A549 (cell line): Measurements from ENCODE around the gene CHPF. TPM values are rescaled to one million over a fixed set of nuclear protein-coding genes. Genes with fewer than 3 reads are reported as not detected.

Experiments
- ATAC-seq, 2 experiments: fragments of 200-7000 bp in 1 of 2; fragments of >200 bp in 1 of 2; cut with Nextera tagmentation in 1 of 2; cut with Tn5 transposase in 1 of 2; 3 replicates each; pipeline versions ENCODE4 v1.8.0 to v1.9.1; 2018 to 2020; ENCODE audit warnings: mild to moderate bottlenecking in 1 of 2, moderate library complexity in 1 of 2
- CTCF ChIA-PET: fragments of 300-600 bp; sonication (Branson Sonifier 250); formaldehyde crosslinking; extraction: SDS; loops from one replicate; lab custom pipeline; 2021; ENCODE audit warnings: antibody characterized with exemption, inconsistent platforms; lab: Yijun Ruan, JAX
- POLR2A ChIA-PET: fragments of 350-600 bp; formaldehyde crosslinking; extraction: SDS; loops from one replicate; lab custom pipeline; 2021; ENCODE audit warnings: antibody characterized with exemption, inconsistent platforms; lab: Yijun Ruan, JAX
- DNase-seq, 2 experiments: peaks; one replicate each; pipeline versions ENCODE4 v3.0.0 to v3.0.0-alpha.2; 2011 to 2016; ENCODE audit warnings: low read depth in 1 of 2, low spot score in 1 of 2
- FAIRE-seq: peaks from 2 replicates; lab custom pipeline; 2011; peaks lifted over from hg19 to GRCh38; lab: Jason Lieb, UNC
- H3K27ac ChIP-seq, 2 experiments: fragments of >200 bp; sonication (Bioruptor Twin); formaldehyde crosslinking; 3 replicates each; pipeline ENCODE4 v1.5.1; 2016 to 2017
- H3K4me1 ChIP-seq: fragments of >200 bp; sonication (Bioruptor Twin); formaldehyde crosslinking; 3 replicates; pipeline ENCODE4 v1.6.1; 2016
- H3K4me2 ChIP-seq: fragments of >200 bp; sonication (Bioruptor Twin); formaldehyde crosslinking; 3 replicates; pipeline ENCODE4 v1.6.1; 2016
- H3K4me3 ChIP-seq: fragments of >200 bp; sonication (Bioruptor Twin); formaldehyde crosslinking; 3 replicates; pipeline ENCODE4 v1.5.1; 2016
- H3K9me3 ChIP-seq: fragments of >200 bp; sonication (Bioruptor Twin); formaldehyde crosslinking; 3 replicates; pipeline ENCODE4 v1.6.1; 2016
- CEBPB ChIP-seq, 2 experiments: fragments of >200 bp in 1 of 2; sonication (Bioruptor Twin) in 1 of 2; formaldehyde crosslinking in 1 of 2; IDR thresholded peaks; 2 replicates each; pipeline ENCODE4 v1.6.1; 2012 to 2016
- CHD4 ChIP-seq: fragments of 200-600 bp; sonication (generic); IDR thresholded peaks from 2 replicates; pipeline ENCODE4 v1.6.1; 2016; ENCODE audit warnings: antibody characterized with exemption, mild to moderate bottlenecking, borderline replicate concordance
- E2F6 ChIP-seq: IDR thresholded peaks from 2 replicates; pipeline ENCODE4 v1.6.1; 2012; ENCODE audit warnings: low read depth, borderline replicate concordance
- EP300 ChIP-seq, 2 experiments: fragments of >200 bp; sonication (Bioruptor Twin); formaldehyde crosslinking; IDR thresholded peaks; 2 replicates in 1 of 2; 3 replicates in 1 of 2; pipeline ENCODE4 v1.6.1; 2016 to 2017
- ESRRA ChIP-seq: fragments of 150-350 bp; IDR thresholded peaks from 2 replicates; pipeline ENCODE4 v1.6.1; 2014; ENCODE audit warnings: mild to moderate bottlenecking, low read length, borderline replicate concordance
- FOSB ChIP-seq: fragments of 250-450 bp; sonication (Bioruptor Pico); IDR thresholded peaks from 2 replicates; pipeline ENCODE4 v1.5.0; 2020; ENCODE audit warnings: mild to moderate bottlenecking, moderate library complexity
- FOXS1 ChIP-seq: fragments of 250-450 bp; sonication (Bioruptor Pico); IDR thresholded peaks from 2 replicates; pipeline ENCODE4 v1.5.0; 2020; ENCODE audit warnings: mild to moderate bottlenecking, moderate library complexity
- HEYL ChIP-seq: fragments of 250-450 bp; sonication (Bioruptor Pico); IDR thresholded peaks from 2 replicates; pipeline ENCODE4 v1.8.0; 2021; ENCODE audit warnings: mild to moderate bottlenecking, moderate library complexity
- HMGXB4 ChIP-seq: fragments of 250-450 bp; sonication (Bioruptor Pico); IDR thresholded peaks from 2 replicates; pipeline ENCODE4 v1.5.0; 2021; ENCODE audit warnings: mild to moderate bottlenecking, moderate library complexity, borderline replicate concordance
- JUNB ChIP-seq: fragments of >200 bp; sonication (Bioruptor Twin); formaldehyde crosslinking; IDR thresholded peaks from 2 replicates; pipeline ENCODE4 v1.6.1; 2016
- MAFK ChIP-seq: fragments of 450-650 bp; IDR thresholded peaks from 2 replicates; pipeline ENCODE4 v1.6.1; 2014; ENCODE audit not compliant: partially characterized antibody
- PHF8 ChIP-seq: fragments of 200-600 bp; sonication (generic); IDR thresholded peaks from 2 replicates; pipeline ENCODE4 v1.6.1; 2016; ENCODE audit warnings: low read depth, mild to moderate bottlenecking, antibody characterized with exemption, moderate library complexity, borderline replicate concordance
- RARB ChIP-seq: fragments of 250-450 bp; sonication (Bioruptor Pico); IDR thresholded peaks from 2 replicates; pipeline ENCODE4 v1.8.0; 2021; ENCODE audit warnings: mild to moderate bottlenecking, moderate library complexity
- RFX5 ChIP-seq: fragments of 450-650 bp; IDR thresholded peaks from 2 replicates; pipeline ENCODE4 v1.7.1; 2014; ENCODE audit warnings: antibody characterized with exemption, mild to moderate bottlenecking, moderate library complexity
- SMC3 ChIP-seq: fragments of >200 bp; sonication (Bioruptor Twin); formaldehyde crosslinking; IDR thresholded peaks from 3 replicates; pipeline ENCODE4 v1.6.1; 2018; ENCODE audit warnings: inconsistent platforms
- TFCP2L1 ChIP-seq: fragments of 250-450 bp; sonication (Bioruptor Pico); IDR thresholded peaks from 2 replicates; pipeline ENCODE4 v1.5.0; 2021; ENCODE audit warnings: mild to moderate bottlenecking
- TP53 ChIP-seq: fragments of 250-450 bp; sonication (Bioruptor Pico); IDR thresholded peaks from 2 replicates; pipeline ENCODE4 v1.5.0; 2021; ENCODE audit warnings: mild to moderate bottlenecking, moderate library complexity
- USF2 ChIP-seq: fragments of 450-650 bp; IDR thresholded peaks from 2 replicates; pipeline ENCODE4 v1.6.1; 2014; ENCODE audit warnings: antibody characterized with exemption
- WGBS: methylation state at CpG from one replicate; pipeline ENCODE4 v1.1.6; 2017; ENCODE audit errors: missing lambda C conversion rate; 5-methylcytosine and 5-hydroxymethylcytosine counted together
- polyA plus RNA-seq, 4 experiments: library from polyadenylated mRNA; depleted of rRNA in 3 of 4; stranded (reverse); fragments of >200 nt; fragmentation: RNase III in 1 of 4; extraction: RNeasy Plus Mini Kit Qiagen cat#74134 plus additional on column Dnase treatment in 1 of 4; gene quantifications; 2 replicates in 3 of 4; 3 replicates in 1 of 4; pipeline ENCODE4 v1.2.3, GENCODE V29; 2011 to 2017

Gene CHPF
- polyA plus RNA-seq, 2 of the 4 experiments (the other 2 are of a cell fraction), result 9.0 to 14.8 TPM

- CTCF ChIA-PET, result interaction anchor here (1.2 to 1.7 kb wide), 2 partner anchors 17 to 64 kb away, joined by 3 to 5 read pairs; no protein-coding TSS in a partner anchor
- WGBS, result 54% methylated on average over 8 of the region's 8 CpGs
Measured at GRCh38 chr2:219578811-219579613, 35.4 kb upstream of the CHPF start.

GRCh38 chr2:219576505-219577388, 33.1 kb upstream of the CHPF start:
- TF ChIP-seq RARB, result no peak
- peak; percentile 12 for TF ChIP-seq MAFK
- TF ChIP-seq, all 56 proteins: peak for 1
- Histone ChIP-seq H3K4me1 (peaks cover 5% of the 10 kb centered on the region; the same call in 2 of the 3 replicates), H3K27ac (no peak overlapping the region), H3K9me3 (no peaks in the 10 kb centered on the region), H3K4me3 (no peak overlapping the region), H3K4me2 (peak overlapping the region; percentile 29; the same call in 2 of the 3 replicates)
- ChIA-PET CTCF (interaction anchor here (1.0 to 7.5 kb wide), 9 partner anchors 13 to 175 kb away, joined by 3 to 50 read pairs (median 4); no protein-coding TSS in a partner anchor), POLR2A (interaction anchor here (0.8 kb wide), 1 partner anchor 21 kb away, joined by 3 read pairs; the partner anchor contains the start of gene STK11IP)
- peak; percentile 27 to 43; a peak in 3 of 6 replicates for ATAC-seq
- WGBS, result 40% methylated on average over 13 of the region's 15 CpGs
- no peak for DNase-seq
- no peak for FAIRE-seq

More at GRCh38 chr2:219578811-219579613, 35.4 kb upstream of the CHPF start:
- TF ChIP-seq TFCP2L1 (CRISPR knock-in tag) (no peak), RARB (no peak), MAFK (no peak), CEBPB (IDR thresholded peaks at IDR 0.05) (peak; percentile 12 to 49; a peak in 1 of 4 replicates)
- TF ChIP-seq, all 56 proteins: peak for 1
- ATAC-seq (no peak), DNase-seq (no peak), FAIRE-seq (no peak)
- H3K4me3 ChIP-seq, result no peak overlapping the region
- no peaks in the 10 kb centered on the region for H3K4me1 ChIP-seq
- no peaks in the 10 kb centered on the region for H3K9me3 ChIP-seq
- H3K27ac ChIP-seq, result no peak overlapping the region
- POLR2A ChIA-PET, result no interaction called here
- no peak overlapping the region for H3K4me2 ChIP-seq

- ATAC-seq (no peak), FAIRE-seq (no peak), DNase-seq (no peak)
- H3K4me1 ChIP-seq, result peaks cover 9% of the 10 kb centered on the region; the same call in 2 of the 3 replicates
- no peak for TF ChIP-seq PHF8
- TF ChIP-seq ESRRA, result no peak
- no peak for TF ChIP-seq RFX5
- TF ChIP-seq HMGXB4 (CRISPR knock-in tag), result no peak
- TF ChIP-seq MAFK, result no peak
- TF ChIP-seq FOXS1 (CRISPR knock-in tag), result no peak
- TF ChIP-seq TP53 (CRISPR knock-in tag), result no peak
- no peak for TF ChIP-seq HEYL (CRISPR knock-in tag)
- TF ChIP-seq E2F6, result no peak
- TF ChIP-seq FOSB (CRISPR knock-in tag), result no peak
- TF ChIP-seq SMC3, result no peak
- no peak for TF ChIP-seq JUNB
- TF ChIP-seq EP300 (IDR thresholded peaks at IDR 0.05), result no peak
- no peak for TF ChIP-seq USF2
- no peak for TF ChIP-seq TFCP2L1 (CRISPR knock-in tag)
- no peak for TF ChIP-seq CHD4
- WGBS, result 68% methylated on average over 6 of the region's 6 CpGs
- H3K9me3 ChIP-seq, result no peaks in the 10 kb centered on the region
- H3K27ac ChIP-seq, result no peak overlapping the region
- ChIA-PET POLR2A (interaction anchor here (1.7 kb wide), 1 partner anchor 22 kb away, joined by 6 read pairs; the partner anchor contains the start of gene STK11IP), CTCF (interaction anchor here (1.1 to 7.5 kb wide), 6 partner anchors 12 to 54 kb away, joined by 3 to 50 read pairs (median 4); no protein-coding TSS in a partner anchor)
- no peak overlapping the region for H3K4me2 ChIP-seq
- no peak overlapping the region for H3K4me3 ChIP-seq
Measured at GRCh38 chr2:219575566-219576504, 32.2 kb upstream of the CHPF start.
